NCI-H146 treated with DMSO at 0.1 percent for 48 hours (cell line): ENCODE results near the gene C1QL4.
"Not testable (repeated sequence)": the region's sequence is repeated elsewhere in the genome, so short reads cannot be mapped to it uniquely, and the experiment has no call there.

Source experiments
- DNase-seq: peaks from one replicate; lab custom pipeline; 2025; ENCODE audit not compliant: unreplicated experiment; lab: John Stamatoyannopoulos, UW

The C1QL4 gene

DNA sequence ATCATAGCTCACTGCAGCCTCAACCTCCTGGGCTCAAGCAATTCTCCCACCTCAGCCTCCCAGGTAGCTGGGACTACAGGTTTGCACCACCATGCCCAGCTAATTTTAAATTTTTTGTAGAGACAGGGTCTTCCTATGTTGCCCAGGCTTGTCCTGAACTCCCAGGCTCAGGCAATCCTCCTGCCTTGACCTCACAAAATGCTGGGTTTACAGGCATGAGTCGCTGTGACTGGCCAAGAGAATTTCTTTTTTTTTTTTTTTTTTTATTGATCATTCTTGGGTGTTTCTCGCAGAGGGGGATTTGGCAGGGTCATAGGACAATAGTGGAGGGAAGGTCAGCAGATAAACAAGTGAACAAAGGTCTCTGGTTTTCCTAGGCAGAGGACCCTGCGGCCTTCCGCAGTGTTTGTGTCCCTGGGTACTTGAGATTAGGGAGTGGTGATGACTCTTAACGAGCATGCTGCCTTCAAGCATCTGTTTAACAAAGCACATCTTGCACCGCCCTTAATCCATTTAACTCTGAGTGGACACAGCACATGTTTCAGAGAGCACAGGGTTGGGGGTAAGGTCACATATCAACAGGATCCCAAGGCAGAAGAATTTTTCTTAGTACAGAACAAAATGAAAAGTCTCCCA, 54.1 kb downstream of the C1QL4 start:
- DNase-seq: not testable (repeated sequence)
